ENCODE results near the gene NRP1. TPM values are rescaled to one million over a fixed set of nuclear protein-coding genes. Genes with fewer than 3 reads are reported as not detected.

Gene NRP1
- total and polyA plus RNA-seq, 2 of the 8 experiments (the other 6 are each of a cell fraction or from before 2014, with no cell fraction given), result 1.2 to 2.1 TPM

DNA sequence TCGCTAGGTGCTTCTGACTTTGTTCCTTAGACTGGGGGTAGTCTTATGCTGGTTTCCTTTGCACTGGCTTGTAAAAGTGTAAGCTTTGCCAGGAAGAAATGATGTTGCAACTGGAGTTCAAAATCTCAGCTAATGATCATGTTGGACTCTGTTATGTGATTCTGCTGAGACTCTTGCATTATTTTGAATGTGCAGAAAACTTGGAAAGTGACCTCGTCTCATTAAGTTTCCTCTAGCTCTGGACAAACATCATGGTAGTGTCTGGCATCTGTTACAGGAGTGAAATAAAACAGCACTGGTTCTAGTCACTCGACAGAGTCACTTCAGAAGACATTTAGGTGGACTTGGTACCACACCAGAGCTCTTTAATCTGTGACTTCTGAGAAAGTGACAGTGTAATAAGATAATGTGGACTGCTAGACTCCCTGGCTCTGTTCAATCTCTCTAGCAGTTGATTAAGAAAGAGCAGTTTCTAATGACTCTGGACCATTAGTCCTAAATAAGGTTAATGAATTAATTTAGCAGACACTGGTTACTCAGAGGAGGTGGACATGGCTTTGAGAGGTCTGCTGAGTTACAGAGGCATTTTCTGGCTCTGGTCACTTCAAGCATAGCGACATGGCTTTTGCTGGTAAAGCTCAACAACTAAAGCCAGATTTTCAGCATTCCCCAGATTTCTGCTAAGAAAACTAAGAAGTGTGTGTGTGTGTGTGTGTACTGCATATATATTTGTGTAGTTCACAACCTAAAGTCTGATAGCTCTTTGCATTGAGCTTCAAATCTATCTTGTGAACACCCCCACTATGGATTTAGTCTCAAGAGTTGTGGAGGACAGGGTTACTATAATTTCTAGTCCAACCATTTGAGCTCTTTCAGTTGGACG, 2.0 kb downstream of the NRP1 start:
- no peak overlapping the region for H2AK5ac ChIP-seq (ENCODE audit: low read depth, low read length)
- no peak overlapping the region for H2BK20ac ChIP-seq (ENCODE audit: low read length)
- DNase-seq (ENCODE audit: low read depth in 1 of 2, low spot score in 2 of 2) (no peak), FAIRE-seq (no peak)
- CTCF ChIA-PET (ENCODE audit: partially characterized antibody), result interaction anchor here (0.6 to 1.2 kb wide), 11 partner anchors 12 to 988 kb away, joined by 3 to 6 read pairs (median 3); no protein-coding TSS in a partner anchor
- H4K8ac ChIP-seq (ENCODE audit: extremely low read depth, insufficient read depth, low read length), result no peak overlapping the region
- POLR2A ChIA-PET (ENCODE audit: partially characterized antibody), result no interaction called here
- no peak overlapping the region for H2BK12ac ChIP-seq (ENCODE audit: low read depth, low read length)
- no peak overlapping the region for H3K9ac ChIP-seq (replicated peaks in 1 of 4; ENCODE audit: extremely low read depth in 1 of 4, low read depth in 3 of 4, low read length in 3 of 4)
- WGBS, 2 experiments (ENCODE audit: extremely low coverage in 1 of 2, insufficient coverage in 1 of 2, insufficient read length in 1 of 2, insufficient replicate concordance in 2 of 2, low coverage in 1 of 2, low lambda C conversion rate in 2 of 2, missing lambda C conversion rate in 1 of 2), result 79% methylated on average over 5 of the region's 5 CpGs; no CpG with 5 or more reads in 1 of the 2 experiments
- peaks cover 6 to 46% (median 30%) of the 10 kb centered on the region in 4 experiments for H3K27me3 ChIP-seq (replicated peaks in 1 of 4; ENCODE audit: control insufficient read depth in 3 of 4, extremely low read depth in 1 of 4, insufficient read depth in 3 of 4, low read length in 3 of 4)
- H3K14ac ChIP-seq (ENCODE audit: insufficient read length), result no peak overlapping the region
- H2BK120ac ChIP-seq (replicated peaks; ENCODE audit: low read depth, low read length), result no peak overlapping the region
- H4K20me1 ChIP-seq (replicated peaks in 1 of 2; ENCODE audit: control insufficient read depth in 1 of 2, insufficient read depth in 2 of 2, low read length in 2 of 2), result no peaks in the 10 kb centered on the region
- H3K56ac ChIP-seq (replicated peaks; ENCODE audit: insufficient read length, low read depth, low read length), result no peak overlapping the region
- no peaks in the 10 kb centered on the region for H3K79me2 ChIP-seq (ENCODE audit: control insufficient read depth in 1 of 2, insufficient read depth in 2 of 2, low read length in 2 of 2)
- peak overlapping the region in 1 of 4 experiments; percentile 83; a peak in 1 of 8 replicates for H3K4me3 ChIP-seq (ENCODE audit: extremely low read depth in 1 of 4, insufficient read depth in 2 of 4, low read depth in 3 of 4, low read length in 4 of 4)
- H3K4me2 ChIP-seq (ENCODE audit: insufficient read depth in 1 of 2, low read depth in 2 of 2, low read length in 2 of 2), result peak overlapping the region in 1 of 2 experiments; percentile 94; a peak in 2 of 4 replicates
- peaks cover 2 to 13% (median 2%) of the 10 kb centered on the region in 4 experiments; a peak in 6 of 7 replicates for H3K4me1 ChIP-seq (replicated peaks in 1 of 4; ENCODE audit: control insufficient read depth in 3 of 4, insufficient read depth in 4 of 4, low read length in 3 of 4)
- no peak overlapping the region for H2BK5ac ChIP-seq (ENCODE audit: low read depth, low read length)
- H3K79me1 ChIP-seq (ENCODE audit: low read depth, low read length), result no peaks in the 10 kb centered on the region
- H3K18ac ChIP-seq (ENCODE audit: extremely low read depth, low read length), result no peak overlapping the region
- H3K23ac ChIP-seq (ENCODE audit: insufficient read length), result no peak overlapping the region
- H3K23me2 ChIP-seq (ENCODE audit: low read depth, low read length), result peaks cover 23% of the 10 kb centered on the region
- H2BK15ac ChIP-seq (ENCODE audit: low read length), result no peak overlapping the region
- peaks cover 0 to 9% (median 0%) of the 10 kb centered on the region in 4 experiments; a peak in 1 of 8 replicates for H3K36me3 ChIP-seq (ENCODE audit: control insufficient read depth in 2 of 4, insufficient read depth in 4 of 4, low read length in 3 of 4)
- H3K9me3 ChIP-seq (ENCODE audit: insufficient read depth in 2 of 2, low read depth in 1 of 2, low read length in 1 of 2), result no peaks in the 10 kb centered on the region
- H4K91ac ChIP-seq (replicated peaks; ENCODE audit: insufficient read length, low read length), result no peak overlapping the region
- no peak overlapping the region for H2AFZ ChIP-seq (ENCODE audit: low read length)
- H4K5ac ChIP-seq (ENCODE audit: insufficient read length, low read depth, low read length), result no peak overlapping the region
- H3K4ac ChIP-seq (replicated peaks; ENCODE audit: insufficient read length, low read depth, low read length), result no peak overlapping the region
- H3K27ac ChIP-seq (ENCODE audit: low read depth, low read length), result no peak overlapping the region
- TF ChIP-seq NRF1 (IDR thresholded peaks at IDR 0.05; ENCODE audit: low read depth, low read length) (no peak), KDM4A (IDR thresholded peaks at IDR 0.05; ENCODE audit: low read depth, low read length, severe bottlenecking) (no peak), SIN3A (conservative IDR thresholded peaks at IDR 0.05 in 1 of 2, IDR thresholded peaks at IDR 0.05 in 1 of 2; ENCODE audit: low read depth in 1 of 2, low read length in 2 of 2) (no peak), BRCA1 (IDR thresholded peaks at IDR 0.05; ENCODE audit: low read depth, low read length) (no peak), EZH2 (IDR thresholded peaks at IDR 0.05; ENCODE audit: low read depth, low read length, severe bottlenecking) (no peak), SRF (IDR thresholded peaks at IDR 0.05; ENCODE audit: low read depth, low read length) (no peak), EP300 (IDR thresholded peaks at IDR 0.05; ENCODE audit: borderline replicate concordance in 1 of 2, low read depth in 2 of 2, low read length in 2 of 2) (no peak), TAF1 (IDR thresholded peaks at IDR 0.05; ENCODE audit: low read depth, low read length) (no peak), CHD1 (IDR thresholded peaks at IDR 0.05; ENCODE audit: low read depth, low read length) (no peak), KDM5A (IDR thresholded peaks at IDR 0.05; ENCODE audit: low read length) (no peak)
- TF ChIP-seq, protein P1, sequence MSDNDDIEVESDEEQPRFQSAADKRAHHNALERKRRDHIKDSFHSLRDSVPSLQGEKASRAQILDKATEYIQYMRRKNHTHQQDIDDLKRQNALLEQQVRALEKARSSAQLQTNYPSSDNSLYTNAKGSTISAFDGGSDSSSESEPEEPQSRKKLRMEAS (IDR thresholded peaks at IDR 0.05), result no peak
